HEK293T (cell line): ENCODE data around the gene AGAP2.

Source experiments
- ARNT ChIP-seq: fragments of 450-650 bp; IDR thresholded peaks from 2 replicates; pipeline ENCODE4 v1.6.1; 2017; ENCODE audit warnings: mild to moderate bottlenecking
- BHLHE40 ChIP-seq: fragments of 450-650 bp; IDR thresholded peaks from 2 replicates; pipeline ENCODE4 v1.6.1; 2016; ENCODE audit warnings: mild to moderate bottlenecking, moderate library complexity, borderline replicate concordance
- CTBP1 ChIP-seq: fragments of 450-650 bp; IDR thresholded peaks from 2 replicates; pipeline ENCODE4 v1.6.1; 2016; ENCODE audit warnings: borderline replicate concordance
- FOXK2 ChIP-seq: fragments of 450-650 bp; IDR thresholded peaks from 2 replicates; pipeline ENCODE4 v1.6.1; 2016; ENCODE audit warnings: mild to moderate bottlenecking
- FOXM1 ChIP-seq: fragments of 450-650 bp; IDR thresholded peaks from 2 replicates; pipeline ENCODE4 v1.6.1; 2017; ENCODE audit warnings: mild to moderate bottlenecking, borderline replicate concordance
- L3MBTL2 ChIP-seq: fragments of 450-650 bp; conservative IDR thresholded peaks from 2 replicates; pipeline ENCODE4 v1.6.1; 2016; ENCODE audit warnings: mild to moderate bottlenecking
- NFRKB ChIP-seq: fragments of 450-650 bp; IDR thresholded peaks from 2 replicates; pipeline ENCODE4 v1.6.1; 2016; ENCODE audit warnings: mild to moderate bottlenecking, moderate library complexity
- SP1 ChIP-seq: fragments of 450-650 bp; IDR thresholded peaks from 2 replicates; pipeline ENCODE4 v1.6.1; 2017
- SUZ12 ChIP-seq: fragments of 450-650 bp; IDR thresholded peaks from 2 replicates; pipeline ENCODE4 v1.6.1; 2016; ENCODE audit warnings: mild to moderate bottlenecking
- TARDBP ChIP-seq: fragments of 450-650 bp; IDR thresholded peaks from 2 replicates; pipeline ENCODE4 v1.6.1; 2016
- ZNF384 ChIP-seq: fragments of 450-650 bp; IDR thresholded peaks from 2 replicates; pipeline ENCODE4 v1.6.1; 2016
- TF ChIP-seq, protein P1 (sequence below): fragments of 450-650 bp; IDR thresholded peaks from 2 replicates; pipeline ENCODE4 v1.6.1; 2016

DNA sequence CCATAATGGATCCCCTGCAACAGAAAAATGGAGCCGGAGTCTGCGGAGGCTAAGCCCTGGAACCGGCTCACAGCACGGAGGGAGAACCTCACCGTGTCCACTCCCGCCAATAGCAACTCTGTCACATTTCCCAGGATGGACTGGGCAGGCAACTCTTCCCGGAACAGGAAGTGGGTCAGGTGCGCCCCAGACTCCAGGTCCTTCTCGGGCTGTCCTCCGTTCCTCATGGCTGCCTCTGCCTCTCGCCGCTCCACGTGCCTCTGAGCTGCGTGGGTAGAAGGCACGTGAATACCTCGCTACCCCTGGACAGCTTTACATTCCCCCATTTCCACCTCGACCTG, 26.1 kb upstream of the AGAP2 start:
- TF ChIP-seq FOXM1 = no peak
- no peak for TF ChIP-seq TARDBP
- TF ChIP-seq ZNF384 = no peak
- TF ChIP-seq FOXK2 = no peak
- TF ChIP-seq SP1 = no peak
- no peak for TF ChIP-seq NFRKB
- TF ChIP-seq CTBP1 = no peak
- no peak for TF ChIP-seq SUZ12
- no peak for TF ChIP-seq ARNT
- TF ChIP-seq BHLHE40 = no peak
- no peak for TF ChIP-seq L3MBTL2
- TF ChIP-seq, protein P1, sequence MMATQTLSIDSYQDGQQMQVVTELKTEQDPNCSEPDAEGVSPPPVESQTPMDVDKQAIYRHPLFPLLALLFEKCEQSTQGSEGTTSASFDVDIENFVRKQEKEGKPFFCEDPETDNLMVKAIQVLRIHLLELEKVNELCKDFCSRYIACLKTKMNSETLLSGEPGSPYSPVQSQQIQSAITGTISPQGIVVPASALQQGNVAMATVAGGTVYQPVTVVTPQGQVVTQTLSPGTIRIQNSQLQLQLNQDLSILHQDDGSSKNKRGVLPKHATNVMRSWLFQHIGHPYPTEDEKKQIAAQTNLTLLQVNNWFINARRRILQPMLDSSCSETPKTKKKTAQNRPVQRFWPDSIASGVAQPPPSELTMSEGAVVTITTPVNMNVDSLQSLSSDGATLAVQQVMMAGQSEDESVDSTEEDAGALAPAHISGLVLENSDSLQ = no peak
